GM13976 (cell line): ENCODE data around the gene NCOA3.

Experiments
- DNase-seq: peaks from one replicate; pipeline ENCODE4 v3.0.0; 2012; ENCODE audit warnings: low spot score
- CTCF ChIP-seq: IDR thresholded peaks from 2 replicates; pipeline ENCODE4 v1.5.1; 2012; ENCODE audit warnings: borderline replicate concordance, mild to moderate bottlenecking; ENCODE audit not compliant: insufficient read depth; ENCODE audit errors: extremely low read depth, missing control alignments, control extremely low read depth
- in situ Hi-C: fragments of 300-500 bp; cut with MboI; formaldehyde crosslinking; loops from one replicate; pipeline ENCODE4 v1.12.0; 2022; ENCODE audit warnings: low sequenced_read_pairs, mixed read lengths, inconsistent platforms; ENCODE audit not compliant: unreplicated experiment

NCOA3 gene

DNA sequence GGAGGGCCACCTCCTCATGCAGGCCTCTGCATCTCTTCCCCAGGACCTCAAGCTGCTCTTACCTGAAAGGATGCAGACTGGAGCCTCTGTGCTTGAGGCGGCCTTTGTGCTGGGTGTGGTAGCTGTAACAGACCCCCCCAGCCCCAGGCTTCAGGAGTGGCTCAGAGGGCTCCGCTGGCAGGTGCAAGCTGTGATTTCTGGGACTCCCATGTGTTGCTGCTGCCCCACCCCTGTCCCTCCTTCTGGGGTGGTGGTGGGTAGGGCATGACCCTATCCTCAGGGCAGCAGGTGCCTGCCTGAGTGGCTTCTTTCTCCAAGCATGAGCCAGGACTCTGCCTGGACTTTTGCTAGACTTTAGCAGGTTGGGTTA is 162.4 kb downstream of the NCOA3 start:
- in situ Hi-C loops: no loop called here
- TF ChIP-seq CTCF: no peak
- no peak for DNase-seq

DNA sequence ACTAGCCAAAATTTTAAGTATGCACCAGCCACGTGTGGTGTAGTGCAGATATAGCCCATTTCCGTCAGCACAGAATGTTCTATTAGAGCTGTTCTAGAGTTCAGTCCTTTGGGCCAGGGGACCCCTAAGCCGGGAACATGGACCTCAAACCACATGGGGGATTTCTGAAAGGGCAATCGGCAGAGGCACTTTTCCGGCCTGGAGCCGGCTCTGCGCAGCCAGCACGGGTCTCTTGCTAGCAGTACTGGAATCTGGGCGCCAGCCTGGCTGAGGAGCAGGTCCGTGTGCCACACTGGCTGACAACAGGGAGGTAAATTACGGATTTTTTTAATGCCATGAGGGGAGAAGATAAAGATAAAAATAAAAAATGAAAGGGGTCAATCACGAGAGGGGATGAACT is 163.1 kb downstream of the NCOA3 start:
- DNase-seq: no peak
- TF ChIP-seq CTCF: no peak
- in situ Hi-C loops: no loop called here

GRCh38 chr20:47665221-47665991 is 163.7 kb downstream of the NCOA3 start:
- DNase-seq: no peak
- TF ChIP-seq CTCF: no peak
- in situ Hi-C loops: no loop called here

DNA sequence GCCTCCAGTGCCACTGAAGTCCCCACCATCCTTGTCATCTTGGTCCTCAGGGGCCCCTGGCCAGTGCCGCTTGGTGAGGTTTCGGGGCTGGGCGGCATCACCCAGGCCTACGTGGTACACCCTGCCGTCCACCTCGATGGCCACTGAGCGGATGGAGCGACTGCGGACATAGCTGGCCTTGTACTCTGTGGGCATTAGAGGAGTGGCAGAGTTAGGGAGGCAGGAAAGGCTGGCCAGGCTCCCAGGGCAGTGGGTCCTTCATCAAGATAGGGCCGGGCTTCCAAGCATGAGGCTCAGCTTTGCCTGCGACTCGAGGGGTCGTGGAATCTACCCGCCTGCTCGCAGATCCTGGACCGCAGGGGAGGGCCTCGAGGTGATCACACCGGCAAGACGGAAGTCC is 164.6 kb downstream of the NCOA3 start:
- in situ Hi-C loops: no loop called here
- no peak for DNase-seq
- no peak for TF ChIP-seq CTCF

GRCh38 chr20:47667086-47667485 is 165.4 kb downstream of the NCOA3 start:
- DNase-seq: no peak
- in situ Hi-C loops: no loop called here
- no peak for TF ChIP-seq CTCF

DNA sequence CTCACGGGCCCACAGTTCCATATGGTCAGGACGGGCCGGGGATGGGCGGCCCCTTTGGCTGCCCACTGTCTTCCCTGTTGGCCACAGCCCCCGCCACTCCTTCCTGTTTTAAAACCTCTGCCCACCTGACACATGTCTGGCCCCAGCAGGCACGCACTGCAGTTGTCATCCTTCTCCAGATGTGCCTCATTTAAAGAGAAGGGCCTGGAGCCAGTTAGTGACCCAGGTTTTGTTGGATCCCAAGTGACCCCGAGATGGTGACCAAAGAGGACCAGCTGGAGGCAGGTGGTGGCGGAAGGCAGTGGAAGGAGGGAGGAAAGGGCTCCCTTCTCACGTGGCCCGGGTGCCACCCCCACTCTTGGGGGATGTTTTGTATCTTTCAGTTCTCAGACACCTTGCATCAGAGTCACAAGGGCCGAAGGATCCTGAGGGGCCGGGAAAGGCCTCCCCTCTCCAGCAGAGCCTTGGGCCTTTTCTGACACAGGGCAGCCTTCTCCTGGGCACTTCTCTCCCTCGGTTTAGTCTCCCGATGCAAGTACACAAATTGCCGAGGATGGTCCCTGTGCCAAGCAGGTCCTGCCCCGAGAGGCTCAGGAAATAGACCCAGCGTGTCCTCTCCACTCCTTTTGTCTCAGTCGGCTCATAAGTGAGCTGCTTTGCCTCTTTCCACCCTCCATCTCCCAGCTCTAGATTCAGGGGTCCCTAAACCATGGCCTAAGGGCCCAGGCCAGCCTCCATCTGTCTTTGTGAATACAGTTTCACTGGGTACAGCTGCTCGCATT is 166.0 kb downstream of the NCOA3 start:
- TF ChIP-seq CTCF: no peak
- in situ Hi-C loops: no loop called here
- DNase-seq: no peak
